ENCODE measurements around the gene SPACA9. TPM values are rescaled to one million over a fixed set of nuclear protein-coding genes. Genes with fewer than 3 reads are reported as not detected.

SPACA9 gene
- polyA plus RNA-seq, 3 donors: 0.28 to 0.95 (median 0.57) TPM

GRCh38 chr9:132912131-132912530 lies 33.4 kb downstream of the SPACA9 start:
- WGBS (ENCODE audit: insufficient coverage): 95% methylated on average over 4 of the region's 4 CpGs
- H2AFZ ChIP-seq (ENCODE audit: insufficient read depth, low read depth, low read length, poor library complexity, severe bottlenecking): no peak overlapping the region
- intact Hi-C loops (cut with micrococcal nuclease): no loop called here
- no peak overlapping the region for H3K4me3 ChIP-seq (replicated peaks in 1 of 3; ENCODE audit: low read depth in 2 of 3, low read length in 3 of 3)
- no peak for TF ChIP-seq CTCF (IDR thresholded peaks at IDR 0.05)
- H3K4me2 ChIP-seq (replicated peaks; ENCODE audit: extremely low read depth, low read length, poor library complexity, severe bottlenecking): no peak overlapping the region
- H3K27ac ChIP-seq (ENCODE audit: low read depth in 1 of 2, low read length in 2 of 2): no peak overlapping the region
- Mint-ChIP-seq H3K27me3 (ENCODE audit: low read depth in 3 of 3) (peaks cover 0 to under 1% (median 0%) of the 10 kb centered on the region in 3 donors), H3K27ac (no peak overlapping the region), H3K4me1 (no peaks in the 10 kb centered on the region), H3K36me3 (peaks cover 73 to 81% of the 10 kb centered on the region in 2 donors), H3K4me3 (no peak overlapping the region), H3K9me3 (peaks cover 0 to 4% (median 0%) of the 10 kb centered on the region in 7 donors)
- H3K9ac ChIP-seq (ENCODE audit: insufficient read depth, low read length, poor library complexity, severe bottlenecking): no peak overlapping the region
- H4K20me1 ChIP-seq (ENCODE audit: insufficient read depth, low read length): no peaks in the 10 kb centered on the region
- no peaks in the 10 kb centered on the region for H3K9me3 ChIP-seq (replicated peaks in 1 of 2; ENCODE audit: control insufficient read depth in 1 of 2, insufficient read depth in 1 of 2, low read length in 2 of 2)
- peaks cover 51 to 90% of the 10 kb centered on the region in 2 donors for H3K36me3 ChIP-seq (replicated peaks in 1 of 2; ENCODE audit: control insufficient read depth in 1 of 2, insufficient read depth in 2 of 2, low read length in 2 of 2)
- DNase-seq: no peak
- H3K79me2 ChIP-seq (ENCODE audit: insufficient read depth, low read length): no peaks in the 10 kb centered on the region
- no peaks in the 10 kb centered on the region for H3K4me1 ChIP-seq (ENCODE audit: control insufficient read depth in 1 of 2, insufficient read depth in 2 of 2, low read length in 2 of 2)
- H3K27me3 ChIP-seq (ENCODE audit: control insufficient read depth in 2 of 2, insufficient read depth in 2 of 2, low read length in 2 of 2): no peaks in the 10 kb centered on the region

- peaks cover 73 to 88% of the 10 kb centered on the region in 2 donors for H3K36me3 Mint-ChIP-seq
- intact Hi-C loops (cut with micrococcal nuclease): no loop called here
- TF ChIP-seq CTCF (IDR thresholded peaks at IDR 0.05): no peak
- Histone ChIP-seq H3K36me3 (replicated peaks in 1 of 2; ENCODE audit: control insufficient read depth in 1 of 2, insufficient read depth in 2 of 2, low read length in 2 of 2) (peaks cover 66 to 98% of the 10 kb centered on the region in 2 donors), H2AFZ (ENCODE audit: insufficient read depth, low read depth, low read length, poor library complexity, severe bottlenecking) (no peak overlapping the region), H3K79me2 (ENCODE audit: insufficient read depth, low read length) (no peaks in the 10 kb centered on the region), H3K4me3 (replicated peaks in 1 of 3; ENCODE audit: low read depth in 2 of 3, low read length in 3 of 3) (no peak overlapping the region), H3K9ac (ENCODE audit: insufficient read depth, low read length, poor library complexity, severe bottlenecking) (no peak overlapping the region), H3K9me3 (replicated peaks in 1 of 2; ENCODE audit: control insufficient read depth in 1 of 2, insufficient read depth in 1 of 2, low read length in 2 of 2) (no peaks in the 10 kb centered on the region), H4K20me1 (ENCODE audit: insufficient read depth, low read length) (no peaks in the 10 kb centered on the region), H3K27ac (ENCODE audit: low read depth in 1 of 2, low read length in 2 of 2) (no peak overlapping the region), H3K4me1 (ENCODE audit: control insufficient read depth in 1 of 2, insufficient read depth in 2 of 2, low read length in 2 of 2) (no peaks in the 10 kb centered on the region), H3K4me2 (replicated peaks; ENCODE audit: extremely low read depth, low read length, poor library complexity, severe bottlenecking) (no peak overlapping the region), H3K27me3 (ENCODE audit: control insufficient read depth in 2 of 2, insufficient read depth in 2 of 2, low read length in 2 of 2) (no peaks in the 10 kb centered on the region)
- 100% methylated on average over 4 of the region's 6 CpGs for WGBS (ENCODE audit: insufficient coverage)
- peaks cover 0 to 2% (median 0%) of the 10 kb centered on the region in 3 donors for H3K27me3 Mint-ChIP-seq (ENCODE audit: low read depth in 3 of 3)
- H3K9me3 Mint-ChIP-seq: peaks cover 0 to 2% (median 0%) of the 10 kb centered on the region in 7 donors
- H3K4me3 Mint-ChIP-seq: no peak overlapping the region
- DNase-seq: no peak
- H3K27ac Mint-ChIP-seq: no peak overlapping the region
- H3K4me1 Mint-ChIP-seq: no peaks in the 10 kb centered on the region
These were observed 36.2 kb downstream of the SPACA9 start for GRCh38 chr9:132914924-132915323.
